HT-29 (cell line): ENCODE data around the gene VWF. TPM values are rescaled to one million over a fixed set of nuclear protein-coding genes. Genes with fewer than 3 reads are reported as not detected.

Experiments
- DNase-seq: peaks from one replicate; pipeline ENCODE4 v3.0.0-alpha.2; 2015; ENCODE audit warnings: low spot score
- total RNA-seq: library from RNA; depleted of rRNA; stranded (reverse); fragments of >200 nt; shearing (Covaris generic); gene quantifications from 2 replicates; pipeline ENCODE4 v1.2.3, GENCODE V29; 2014

Gene VWF
- total RNA-seq, 1 experiment from 2014 or later, result not detected

DNA sequence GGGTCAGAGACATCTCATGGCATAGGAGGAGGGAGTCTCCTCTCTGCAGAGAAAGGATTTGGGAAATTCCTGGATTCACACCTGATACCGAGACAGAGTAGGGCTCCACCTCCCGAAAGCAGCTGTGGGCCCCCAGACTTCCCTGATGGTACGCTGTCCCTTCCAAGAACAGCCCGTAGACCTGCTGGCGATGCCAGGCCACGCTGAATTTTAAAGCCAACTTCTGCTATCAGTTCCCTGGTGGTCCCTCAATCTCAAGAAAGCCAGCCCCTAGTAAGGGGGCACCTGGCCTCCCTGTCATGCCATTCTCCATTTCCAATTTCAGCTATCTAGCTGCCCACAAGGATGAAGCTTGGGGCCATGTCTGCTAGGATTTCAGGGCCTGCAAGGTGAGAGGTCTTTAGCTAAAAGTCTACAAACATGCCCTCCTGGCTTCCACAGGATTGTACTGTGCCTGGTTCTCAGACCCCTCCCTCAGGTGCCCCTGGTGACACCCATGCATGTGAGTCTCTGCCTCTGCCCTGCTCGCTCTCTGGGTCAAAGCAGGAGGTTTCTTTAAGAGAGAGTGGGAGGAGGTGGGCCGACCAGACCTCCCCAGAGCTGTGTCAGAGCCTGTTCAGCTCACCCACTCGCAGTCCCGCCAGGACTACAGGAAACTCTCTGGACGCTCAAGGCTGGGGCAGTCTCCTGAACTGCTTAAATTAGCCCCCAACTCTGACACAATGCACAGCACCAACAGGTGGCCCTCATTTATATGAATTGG, 209.9 kb downstream of the VWF start:
- no peak for DNase-seq

DNA sequence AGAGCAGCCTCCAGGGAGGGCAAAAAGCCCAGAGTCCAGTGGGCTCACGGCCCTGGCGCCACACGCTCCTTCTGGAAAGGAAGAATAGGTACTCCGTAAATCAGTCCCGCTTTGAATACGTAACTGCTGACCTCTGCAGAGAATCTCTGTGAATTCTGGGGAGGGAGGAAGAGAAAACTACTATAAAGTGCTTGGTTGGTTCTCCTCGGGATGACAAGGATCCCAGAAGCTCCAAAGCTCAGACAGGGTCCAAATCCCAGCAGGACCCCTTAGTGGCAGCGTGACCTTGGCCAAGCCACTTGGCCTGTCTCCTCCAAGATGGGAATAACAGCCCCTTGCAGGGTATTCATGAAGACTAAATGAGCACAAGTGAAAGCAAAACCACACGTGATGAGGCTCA, 211.1 kb downstream of the VWF start:
- DNase-seq, result no peak

DNA sequence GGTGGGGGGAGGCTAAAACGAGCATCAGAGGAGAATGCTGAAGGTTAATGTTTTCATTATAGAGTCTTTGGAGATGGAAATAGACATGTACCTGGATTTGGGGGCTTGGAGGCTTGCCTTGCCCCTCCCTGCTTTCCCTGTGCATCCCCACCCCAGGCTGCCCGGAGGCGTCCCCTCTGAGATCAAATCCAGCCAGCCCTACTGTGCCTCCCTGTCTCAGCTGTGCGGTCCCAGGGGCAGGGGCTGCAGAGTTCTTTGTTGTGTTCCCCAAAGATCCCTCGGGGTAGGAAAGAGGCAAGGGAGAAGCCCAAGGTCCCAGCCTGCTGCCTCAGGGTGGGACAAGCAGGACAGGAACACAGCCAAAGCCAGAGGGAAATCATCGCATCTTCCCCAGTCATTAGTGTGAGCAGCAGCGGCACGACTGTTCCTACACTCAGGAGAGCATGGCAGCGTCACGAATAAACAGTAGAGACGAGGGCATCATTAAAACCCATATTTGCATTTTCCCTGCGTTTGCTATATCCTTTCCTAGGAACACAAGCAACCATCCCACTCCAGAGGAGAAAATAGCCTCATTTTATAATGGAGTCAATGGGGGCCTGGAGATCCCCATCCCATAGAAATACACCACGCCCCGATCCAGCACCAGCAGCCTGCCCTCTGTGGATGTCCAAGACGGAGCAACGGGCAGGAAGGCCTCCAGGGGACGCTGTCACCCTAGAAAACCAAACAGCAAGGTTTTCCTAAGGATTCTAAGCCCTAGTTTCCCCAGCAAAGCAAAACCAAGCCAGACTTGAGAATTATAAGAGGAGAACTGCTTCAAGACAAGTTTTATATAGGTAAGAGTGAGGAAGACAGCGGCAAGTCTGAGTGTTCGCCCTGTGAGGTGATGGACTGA, 211.8 kb downstream of the VWF start:
- peak; percentile 9 for DNase-seq

DNA sequence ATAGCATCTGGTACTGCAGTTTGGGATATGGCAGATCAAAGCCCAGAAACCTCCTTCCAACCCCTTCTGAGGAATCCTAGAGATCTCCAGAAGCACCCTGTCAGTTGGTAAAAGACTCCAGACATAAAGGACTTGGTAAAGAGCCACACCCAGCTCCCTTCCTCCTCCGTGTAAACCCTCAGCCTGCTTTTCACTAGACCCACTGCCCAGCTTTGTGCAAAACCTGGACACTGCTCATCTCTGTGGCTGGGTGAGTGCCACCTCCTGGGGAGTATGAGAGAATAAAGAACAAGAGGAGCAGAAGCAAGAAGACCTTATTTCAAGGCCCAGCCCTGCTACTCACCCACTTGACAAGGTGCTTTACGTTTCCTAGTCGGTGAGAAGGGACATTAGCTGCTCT, 212.5 kb downstream of the VWF start:
- DNase-seq, result no peak

DNA sequence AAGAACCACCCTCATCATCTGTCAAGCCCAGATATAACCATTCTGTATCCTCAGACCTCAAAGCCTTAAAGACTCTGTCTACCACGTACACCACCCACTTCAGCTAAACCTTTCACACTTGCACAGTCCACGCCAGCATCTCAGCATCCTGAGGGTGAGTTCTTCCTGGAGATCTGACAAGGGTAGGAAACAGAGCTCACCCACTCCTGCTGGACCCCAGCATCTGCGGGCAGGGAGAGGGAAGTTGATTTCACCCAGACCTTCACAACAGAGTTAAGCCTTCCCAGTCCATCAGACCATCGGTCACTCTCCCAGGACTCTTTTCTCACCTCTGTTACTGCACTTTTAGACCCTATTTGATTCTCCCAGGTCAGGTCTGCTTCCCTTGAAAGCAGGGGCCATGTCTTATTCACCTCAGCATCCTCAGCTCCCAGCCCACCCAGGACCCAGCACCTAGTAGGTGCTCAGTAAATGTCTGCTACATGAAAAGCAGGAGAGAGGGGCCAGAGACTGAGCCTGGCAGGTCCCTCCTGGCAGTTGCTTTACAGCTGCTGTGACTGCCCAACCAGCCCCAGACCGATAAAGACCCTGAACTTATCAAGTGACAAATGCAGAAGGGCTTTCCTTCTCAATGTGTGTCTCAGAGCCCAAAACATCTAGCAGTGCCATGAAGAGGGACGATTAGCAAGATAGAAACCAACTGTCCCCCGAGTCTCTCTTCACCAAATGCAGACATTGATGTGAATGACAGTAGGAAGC, 213.5 kb downstream of the VWF start:
- no peak for DNase-seq

DNA sequence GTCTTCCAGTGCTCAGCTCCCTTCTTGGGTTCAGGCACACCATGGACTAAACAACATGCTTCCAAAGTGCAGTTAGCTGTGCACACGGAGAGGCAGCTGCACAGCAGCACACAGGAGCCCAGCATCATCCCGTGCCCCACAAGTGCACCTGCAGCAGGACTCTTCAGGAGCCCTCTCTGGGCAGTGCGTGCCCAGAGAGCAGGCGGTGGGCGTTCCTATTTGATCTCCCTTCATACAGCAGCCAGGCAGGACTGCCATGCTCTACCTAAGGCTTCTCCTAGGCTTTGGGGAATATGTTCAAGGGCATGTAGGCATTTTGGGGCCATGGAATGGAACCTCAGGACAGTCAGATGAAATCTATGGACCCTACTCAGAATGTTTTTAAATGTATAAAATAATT, 214.9 kb downstream of the VWF start:
- no peak for DNase-seq

DNA sequence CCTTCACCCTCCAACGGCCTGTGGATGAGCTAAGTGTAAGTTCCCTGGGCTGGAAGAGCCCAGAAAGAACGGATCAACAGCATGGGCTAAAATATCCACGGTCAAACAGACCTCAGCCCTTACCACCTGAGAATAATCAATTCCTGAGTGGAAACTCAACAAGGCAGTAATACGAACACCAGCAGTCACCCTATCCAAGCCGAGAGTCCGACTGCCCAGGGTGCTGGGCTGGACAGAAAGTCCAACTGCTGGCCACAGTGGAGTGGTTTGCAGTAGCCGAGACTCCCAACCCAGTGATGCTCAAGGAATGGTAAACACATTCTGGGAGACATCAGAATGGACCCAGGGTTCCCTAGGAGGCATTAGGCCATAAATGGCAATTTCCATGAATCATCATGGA, 216.2 kb downstream of the VWF start:
- no peak for DNase-seq

DNA sequence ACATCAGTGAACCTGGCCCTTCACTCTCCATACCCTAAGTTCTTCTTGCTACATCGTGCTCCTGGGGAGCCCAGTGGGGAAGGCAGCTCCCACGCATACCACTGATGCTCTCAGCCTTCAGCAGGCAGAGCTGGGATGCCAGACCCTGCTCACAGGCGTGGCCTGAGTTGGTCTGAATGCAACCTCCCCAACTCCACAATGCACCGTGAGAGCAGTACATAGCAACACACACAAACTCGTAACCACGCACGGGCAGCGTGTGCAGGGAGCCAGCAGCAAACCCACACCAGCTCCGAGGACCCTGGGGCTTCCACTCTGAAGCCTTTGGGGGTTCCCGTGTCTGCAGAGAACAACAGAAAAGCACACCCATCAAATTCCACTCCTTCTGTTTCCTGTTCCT, 216.7 kb downstream of the VWF start:
- no peak for DNase-seq

DNA sequence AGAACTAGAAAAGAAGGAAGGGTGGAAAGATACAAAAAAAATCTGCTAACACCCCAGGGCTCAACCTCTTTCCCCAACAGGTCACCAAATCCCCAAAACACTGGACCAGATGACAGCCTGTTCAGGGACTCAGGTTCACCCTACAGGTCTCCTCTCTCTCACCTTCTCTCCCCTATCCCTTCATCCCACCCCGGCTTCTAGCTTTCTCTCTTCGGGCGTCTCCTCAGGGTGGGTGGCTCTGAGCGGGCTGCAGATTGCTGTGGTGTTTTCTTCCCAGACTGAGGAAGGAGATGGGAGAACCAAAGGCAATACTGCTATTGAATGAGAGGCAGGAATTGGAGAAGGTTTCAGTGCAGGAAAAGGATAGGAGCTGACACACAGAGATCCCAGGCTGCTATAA, 218.7 kb downstream of the VWF start:
- no peak for DNase-seq

DNA sequence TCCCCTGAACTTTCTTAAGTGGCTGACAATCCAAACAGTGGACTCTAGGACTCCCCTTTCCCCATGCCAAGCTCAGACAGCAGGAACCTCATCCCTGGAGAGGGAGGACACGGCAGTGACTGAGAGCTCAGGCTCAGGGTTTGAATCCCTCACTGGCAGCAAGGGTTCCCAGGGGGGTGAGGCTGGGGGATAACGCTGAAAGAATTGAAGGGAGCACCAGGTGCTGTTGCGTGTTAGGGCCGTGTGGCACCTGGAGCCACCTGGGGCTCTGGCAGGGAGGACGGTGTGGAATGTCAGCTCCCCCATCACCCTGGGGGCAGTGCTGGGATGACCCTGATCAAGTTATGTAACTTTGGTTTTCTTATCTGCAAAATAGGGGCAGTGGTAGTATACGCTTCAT, 219.5 kb downstream of the VWF start:
- no peak for DNase-seq

DNA sequence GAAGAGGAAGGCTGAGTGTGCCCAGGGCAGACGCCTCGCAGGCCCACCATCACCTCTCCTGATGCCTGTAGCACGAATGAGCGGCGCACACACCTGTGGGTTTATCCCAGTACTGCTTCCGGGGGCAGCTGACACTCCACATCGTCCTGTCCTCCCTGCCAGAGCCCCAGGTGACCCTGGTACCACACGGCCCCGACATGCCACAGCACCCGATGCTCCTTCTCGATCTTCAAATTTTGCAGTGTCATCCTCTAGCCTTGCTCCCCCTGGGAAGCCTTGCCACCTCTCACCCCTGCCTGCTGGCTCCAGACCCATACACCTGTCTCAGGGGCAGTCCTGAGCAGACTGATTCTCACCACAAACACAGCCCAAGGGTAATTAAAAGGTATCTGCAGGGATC, 220.0 kb downstream of the VWF start:
- DNase-seq, result no peak

DNA sequence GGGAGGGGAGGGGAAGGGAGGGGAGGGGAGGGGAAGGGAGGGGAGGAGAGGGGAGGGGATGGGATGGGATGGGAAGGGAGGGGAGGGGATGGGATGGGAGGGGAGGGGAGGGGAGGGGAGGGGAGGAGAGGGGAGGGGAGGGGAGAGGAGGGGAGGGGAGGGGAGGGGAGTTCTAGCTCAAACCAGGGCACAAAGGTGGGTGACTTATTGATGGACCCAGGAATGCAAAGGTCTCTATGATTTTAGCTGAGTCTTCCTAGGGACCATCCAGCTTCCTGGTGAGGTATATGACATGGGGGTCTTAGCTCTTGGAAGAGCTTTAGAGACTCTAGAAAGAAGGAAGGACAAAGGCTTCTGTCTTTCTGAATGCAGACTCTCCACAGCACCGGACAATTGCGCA, 221.7 kb downstream of the VWF start:
- no peak for DNase-seq

DNA sequence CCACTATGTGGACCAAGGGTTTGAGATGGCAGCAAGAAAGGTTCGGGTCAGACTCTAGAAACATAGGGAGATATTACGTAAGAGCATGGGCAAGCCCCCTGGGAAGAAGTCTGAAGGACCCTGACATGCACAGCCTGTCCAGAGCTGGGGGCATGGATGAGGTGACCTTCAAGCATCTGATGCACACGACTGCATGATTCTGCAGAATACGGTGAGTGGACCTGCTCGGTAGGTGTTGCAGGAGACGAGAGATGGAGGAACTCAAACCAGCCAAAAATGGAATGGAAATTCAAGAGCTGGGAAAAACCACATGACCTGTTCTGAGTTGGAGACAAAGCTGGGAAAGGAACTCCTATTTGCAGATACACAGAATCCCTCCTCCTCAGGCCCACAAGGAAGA, 223.1 kb downstream of the VWF start:
- no peak for DNase-seq

DNA sequence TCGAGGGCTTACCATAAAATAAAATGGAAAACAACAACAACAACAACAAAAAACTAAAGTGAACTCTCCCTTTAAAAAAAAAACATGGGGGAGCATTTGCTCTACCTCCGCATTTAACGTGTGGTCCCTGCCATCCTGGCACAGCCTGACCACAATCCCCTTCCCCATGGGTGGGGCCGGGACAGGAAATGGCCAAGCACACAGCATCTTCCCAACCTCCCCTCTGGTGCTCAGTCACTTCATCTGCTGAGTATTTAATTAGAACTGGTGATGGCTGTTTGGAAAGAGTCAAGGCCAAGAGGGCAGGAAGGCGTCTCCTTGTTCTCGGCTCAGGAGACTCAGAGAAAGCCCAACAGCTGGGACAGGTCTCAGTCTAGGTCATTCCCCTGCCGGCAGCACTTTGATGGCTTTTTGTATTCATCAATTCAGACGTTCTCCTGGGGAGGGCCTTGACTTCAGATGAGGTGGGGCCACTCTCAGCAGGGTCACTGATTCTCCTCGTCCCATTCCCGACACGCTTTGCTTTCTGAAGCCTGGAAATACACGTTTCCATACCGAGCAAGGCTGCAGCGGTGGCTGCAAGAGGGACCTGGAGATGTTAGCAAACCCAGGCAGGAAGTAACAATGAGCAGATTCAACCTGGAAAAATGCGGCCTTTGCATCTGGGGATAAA, 223.8 kb downstream of the VWF start:
- no peak for DNase-seq

DNA sequence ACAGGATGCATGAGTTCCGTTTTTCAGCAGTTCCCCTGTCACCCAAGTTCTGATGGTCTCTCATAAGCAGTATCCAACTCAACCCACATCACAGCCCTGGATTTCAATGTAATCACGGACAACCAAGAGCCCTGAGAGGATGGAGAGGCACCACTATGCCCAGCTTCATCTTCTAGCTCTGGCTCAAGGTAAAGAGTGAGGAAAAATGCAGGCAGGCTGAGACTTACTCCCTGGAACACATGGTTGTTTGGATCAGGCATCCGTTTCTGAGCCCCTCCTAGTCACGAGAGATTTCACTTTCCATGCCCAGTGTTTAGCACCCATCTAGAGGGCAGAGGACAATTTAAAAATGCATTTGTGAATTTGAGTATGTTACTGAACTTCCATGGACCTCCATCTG, 224.4 kb downstream of the VWF start:
- DNase-seq, result no peak

DNA sequence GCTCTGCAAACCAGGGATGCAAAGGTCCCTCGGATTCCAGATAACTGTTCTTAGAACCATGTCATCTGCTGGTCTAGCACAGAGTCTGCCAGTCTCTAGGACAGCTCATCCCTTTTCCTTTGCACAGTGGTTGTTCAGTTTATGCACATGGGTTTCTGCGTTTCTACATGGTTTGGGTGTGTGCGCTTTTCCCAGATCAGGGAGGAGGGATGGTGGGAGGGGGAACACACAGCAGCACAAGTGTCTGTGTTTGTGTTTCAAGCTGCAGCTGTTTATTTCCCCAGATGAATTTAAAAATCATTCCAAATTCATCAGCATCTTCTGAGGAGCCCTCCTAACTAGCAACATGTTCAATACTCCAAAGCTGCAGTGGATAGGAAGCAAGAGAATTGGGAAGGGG, 224.8 kb downstream of the VWF start:
- no peak for DNase-seq

DNA sequence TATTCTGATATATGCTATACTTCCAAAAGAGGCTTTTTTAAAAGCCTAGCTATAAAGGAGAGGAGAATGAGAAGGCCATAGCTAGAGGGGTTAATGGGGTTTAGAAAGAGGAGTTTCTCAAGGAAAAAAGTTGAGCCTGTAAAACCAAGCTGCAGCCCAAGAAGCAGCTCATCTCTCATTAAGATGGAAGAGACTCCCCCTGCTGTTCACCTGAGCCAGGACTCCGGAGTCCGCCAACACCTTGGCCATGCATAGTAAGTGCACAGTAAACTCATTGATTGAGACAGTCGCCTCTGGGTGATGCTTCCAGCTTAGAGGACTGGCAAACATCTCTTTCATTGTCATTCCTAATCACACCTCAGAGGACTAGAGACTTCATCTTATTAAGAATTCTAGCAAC, 225.6 kb downstream of the VWF start:
- peak; percentile 31 for DNase-seq
